ENCODE measurements around the gene RNASEH2C.
"Not testable (repeated sequence)": the region's sequence is repeated elsewhere in the genome, so short reads cannot be mapped to it uniquely, and the experiment has no call there.

Gene RNASEH2C

DNA sequence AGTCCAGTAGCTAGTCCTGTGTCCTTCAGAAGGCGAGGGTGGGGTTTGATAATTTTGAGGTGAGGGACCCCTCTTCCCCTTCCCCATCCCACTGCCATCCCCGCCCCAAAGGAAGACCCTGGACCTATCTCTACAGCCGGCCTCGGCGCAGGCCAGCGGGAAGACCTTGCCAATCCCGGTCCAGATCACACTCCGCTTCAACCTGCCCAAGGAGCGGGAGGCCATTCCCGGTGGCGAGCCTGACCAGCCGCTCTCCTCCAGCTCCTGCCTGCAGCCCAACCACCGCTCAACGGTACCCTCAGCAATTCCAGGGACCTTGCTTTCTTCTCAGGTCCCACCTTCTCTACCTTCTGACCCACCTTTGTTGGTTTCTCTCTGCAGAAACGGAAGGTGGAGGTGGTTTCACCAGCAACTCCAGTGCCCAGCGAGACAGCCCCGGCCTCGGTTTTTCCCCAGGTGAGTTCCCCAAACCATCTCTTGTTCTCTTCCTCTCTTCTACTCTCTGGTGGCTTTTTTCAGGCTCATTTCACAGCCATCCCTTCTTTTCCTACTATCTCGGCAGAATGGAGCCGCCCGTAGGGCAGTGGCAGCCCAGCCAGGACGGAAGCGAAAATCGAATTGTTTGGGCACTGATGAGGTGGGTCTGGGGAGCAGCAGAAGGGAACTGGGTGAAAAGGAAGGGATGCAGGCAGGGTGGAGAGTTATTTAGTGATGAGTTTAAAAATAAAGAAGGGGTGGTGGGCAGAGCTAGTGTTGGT is 7.2 kb downstream of the RNASEH2C start:
- peak overlapping the region in 6 of 11 experiments; percentile 95 to 100 (median 100); a peak in 10 of 22 replicates for H3K27ac ChIP-seq
- peak overlapping the region; percentile 60 to 80 (median 68); a peak in 19 of 20 replicates for H3K4me3 ChIP-seq
- TF ChIP-seq Cebpa-rat (IDR thresholded peaks at IDR 0.05), result no peak
- peaks cover 17 to 59% (median 50%) of the 10 kb centered on the region in 11 experiments; a peak in 21 of 22 replicates for H4K20me1 ChIP-seq
- peak overlapping the region; percentile 90 to 99 (median 97); a peak in 21 of 22 replicates for H3K9ac ChIP-seq
- H3K36me3 ChIP-seq, result peaks cover 54 to 58% (median 57%) of the 10 kb centered on the region in 11 experiments
- H3K27me3 ChIP-seq, result no peaks in the 10 kb centered on the region
- no peaks in the 10 kb centered on the region for H3K9me3 ChIP-seq (replicated peaks in 1 of 11)
- peaks cover 52 to 63% (median 58%) of the 10 kb centered on the region in 10 experiments for H3K4me1 ChIP-seq
- H3K4me2 ChIP-seq, result peak overlapping the region; percentile 77 to 95 (median 92)

DNA sequence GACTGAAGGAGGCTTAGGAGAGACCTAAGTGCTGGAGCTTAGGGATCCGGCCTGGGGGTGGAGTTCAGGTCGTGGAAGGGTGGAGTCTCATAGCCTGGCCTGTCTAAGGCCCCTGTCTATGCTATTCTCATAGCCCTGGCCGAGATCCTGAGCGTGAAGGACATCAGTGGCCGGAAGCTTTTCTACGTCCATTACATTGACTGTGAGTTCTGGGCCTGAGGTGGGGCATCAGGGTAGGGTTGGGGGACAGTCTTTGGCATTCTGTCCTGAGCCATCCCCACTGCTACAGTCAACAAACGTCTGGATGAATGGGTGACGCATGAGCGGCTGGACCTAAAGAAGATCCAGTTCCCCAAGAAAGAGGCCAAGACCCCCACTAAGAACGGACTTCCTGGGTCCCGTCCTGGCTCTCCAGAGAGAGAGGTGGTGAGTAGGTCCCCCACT is 7.9 kb downstream of the RNASEH2C start:
- no peaks in the 10 kb centered on the region for H3K27me3 ChIP-seq
- no peaks in the 10 kb centered on the region for H3K9me3 ChIP-seq (replicated peaks in 1 of 11)
- H3K9ac ChIP-seq, result peak overlapping the region; percentile 90 to 99 (median 97)
- H3K4me1 ChIP-seq, result peaks cover 45 to 61% (median 53%) of the 10 kb centered on the region in 10 experiments
- H3K4me2 ChIP-seq, result peak overlapping the region; percentile 77 to 95 (median 92)
- H3K27ac ChIP-seq, result peak overlapping the region; percentile 95 to 100 (median 99); a peak in 21 of 22 replicates
- peaks cover 47 to 50% (median 50%) of the 10 kb centered on the region in 11 experiments for H3K36me3 ChIP-seq
- TF ChIP-seq Cebpa-rat (IDR thresholded peaks at IDR 0.05), result no peak
- peak overlapping the region; percentile 60 to 80 (median 68) for H3K4me3 ChIP-seq
- H4K20me1 ChIP-seq, result peaks cover 10 to 52% (median 43%) of the 10 kb centered on the region in 11 experiments; a peak in 20 of 22 replicates

DNA sequence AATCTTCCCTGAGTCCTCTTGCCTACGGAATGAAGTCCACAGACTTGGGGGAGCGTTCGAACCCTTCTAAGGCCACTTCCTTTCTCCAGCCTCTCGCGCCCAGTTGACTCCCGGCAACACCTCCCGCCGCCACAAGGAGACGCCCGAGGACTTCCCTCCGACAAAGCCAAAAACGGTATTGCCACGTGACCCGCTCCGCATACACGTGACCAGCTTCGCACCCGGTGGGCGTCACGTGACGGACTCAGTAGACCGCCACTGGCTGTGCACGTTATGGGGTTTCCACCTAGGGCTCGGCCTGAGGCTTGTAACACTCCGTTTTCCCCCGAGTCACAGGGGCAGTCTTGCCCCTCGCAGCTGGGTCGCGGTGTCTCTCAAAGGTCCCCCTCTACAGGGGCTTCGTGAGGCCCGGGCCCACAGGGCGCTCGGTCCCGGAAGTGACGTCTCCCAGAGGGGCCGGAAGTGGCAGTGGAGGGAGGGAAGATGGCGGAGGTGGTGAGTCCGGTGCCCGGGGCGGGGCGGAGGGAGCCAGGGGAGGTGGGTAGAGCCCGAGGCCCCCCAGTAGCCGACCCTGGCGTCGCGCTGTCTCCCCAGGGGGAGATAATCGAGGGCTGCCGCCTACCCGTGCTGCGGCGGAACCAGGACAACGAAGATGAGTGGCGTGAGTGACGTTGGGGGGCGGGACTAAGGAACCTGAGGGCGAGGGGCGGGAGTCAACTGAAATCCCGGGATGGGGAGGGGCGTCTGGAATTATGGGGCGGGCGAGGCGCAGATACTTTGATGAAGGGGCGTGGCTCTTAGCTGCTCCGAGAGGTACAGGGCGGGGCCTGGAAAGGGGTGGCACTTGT is 8.6 kb downstream of the RNASEH2C start, which contains the start of gene KAT5:
Gene KAT5 (plus strand): TSS at position 468 of the 848 bp plus-strand sequence. CDS start 16 bp downstream, at position 484.
- H3K4me3 ChIP-seq, result peak within 1 kb of the TSS; percentile 60 to 80 (median 68)
- no peaks in the 10 kb centered on the region for H3K27me3 ChIP-seq
- H3K4me1 ChIP-seq, result peaks cover 38 to 63% (median 53%) of the 10 kb centered on the region in 10 experiments
- H3K9me3 ChIP-seq (replicated peaks in 1 of 11), result no peaks in the 10 kb centered on the region
- H3K36me3 ChIP-seq, result peaks cover 40 to 44% (median 43%) of the 10 kb centered on the region in 11 experiments
- peaks cover 3 to 45% (median 36%) of the 10 kb centered on the region in 11 experiments; a peak in 20 of 22 replicates for H4K20me1 ChIP-seq
- peak within 1 kb of the TSS; percentile 95 to 100 (median 99) for H3K27ac ChIP-seq
- no peak for TF ChIP-seq Cebpa-rat (IDR thresholded peaks at IDR 0.05)
- peak within 1 kb of the TSS; percentile 77 to 95 (median 92) for H3K4me2 ChIP-seq
- H3K9ac ChIP-seq, result peak within 1 kb of the TSS; percentile 90 to 99 (median 97)

DNA sequence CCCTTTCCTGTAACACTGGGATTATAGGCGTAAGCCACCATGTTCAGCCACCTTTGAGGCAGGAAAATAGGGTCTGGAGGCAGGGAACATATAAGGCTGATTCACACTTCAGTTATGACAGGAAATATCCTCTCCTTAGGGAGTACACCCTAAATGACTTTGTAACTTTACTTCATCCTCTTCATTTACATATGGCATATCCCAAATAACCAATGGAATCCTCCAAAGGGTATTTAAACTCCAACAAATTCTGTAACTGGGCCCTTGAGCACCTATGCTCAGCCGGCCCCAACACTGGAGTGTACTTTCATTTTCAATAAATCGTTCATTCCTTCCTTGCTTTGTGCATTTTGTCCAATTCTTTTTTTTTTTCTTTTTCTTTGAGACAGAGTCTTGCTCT is 10.2 kb downstream of the RNASEH2C start:
- Histone ChIP-seq H3K9me3 (replicated peaks in 1 of 11) (no peaks in the 10 kb centered on the region), H4K20me1 (peaks cover 0 to 29% (median 21%) of the 10 kb centered on the region in 11 experiments; a peak in 14 of 22 replicates), H3K4me2 (peak overlapping the region; percentile 76 to 94 (median 90)), H3K9ac (peak overlapping the region; percentile 26 to 99 (median 96); a peak in 16 of 22 replicates), H3K4me1 (peaks cover 34 to 76% (median 66%) of the 10 kb centered on the region in 10 experiments), H3K27ac (peak overlapping the region in 10 of 11 experiments; percentile 95 to 100 (median 99); a peak in 20 of 22 replicates), H3K4me3 (peak overlapping the region in 4 of 10 experiments; percentile 7 to 80 (median 40); a peak in 1 of 20 replicates), H3K27me3 (no peaks in the 10 kb centered on the region), H3K36me3 (peaks cover 24 to 28% (median 27%) of the 10 kb centered on the region in 11 experiments)
- peak in 1 of 11 experiments; percentile 31; a peak in 1 of 22 replicates for TF ChIP-seq Cebpa-rat (IDR thresholded peaks at IDR 0.05)

DNA sequence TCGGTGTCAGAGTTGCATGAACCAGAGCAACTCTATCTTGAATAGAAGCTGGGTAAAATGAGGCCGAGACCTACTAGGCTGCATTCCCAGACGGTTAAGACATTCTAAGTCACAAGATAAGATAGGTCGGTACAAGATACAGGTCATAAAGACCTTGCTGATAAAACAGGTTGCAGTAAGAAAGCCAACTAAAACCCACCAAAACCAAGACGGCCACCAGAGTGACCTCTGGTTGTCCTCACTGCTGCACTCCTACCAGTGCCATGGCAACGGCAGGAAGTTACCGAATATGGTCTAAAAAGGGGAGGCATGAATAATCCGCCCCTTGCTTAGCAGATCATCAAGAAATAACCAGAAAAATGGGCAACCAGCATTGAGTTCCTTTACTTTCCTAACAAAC is 10.9 kb downstream of the RNASEH2C start:
- peak overlapping the region in 3 of 11 experiments; percentile 95 to 99 (median 98); a peak in 5 of 22 replicates for H3K27ac ChIP-seq
- H3K36me3 ChIP-seq, result peaks cover 17 to 20% (median 20%) of the 10 kb centered on the region in 11 experiments
- H4K20me1 ChIP-seq, result peaks cover 0 to 22% (median 19%) of the 10 kb centered on the region in 11 experiments; a peak in 13 of 22 replicates
- peaks cover 34 to 84% (median 74%) of the 10 kb centered on the region in 10 experiments for H3K4me1 ChIP-seq
- H3K4me2 ChIP-seq, result peak overlapping the region; percentile 76 to 94 (median 90); a peak in 17 of 22 replicates
- no peak overlapping the region for H3K4me3 ChIP-seq
- no peak overlapping the region for H3K9ac ChIP-seq
- H3K9me3 ChIP-seq (replicated peaks in 1 of 11), result no peaks in the 10 kb centered on the region
- TF ChIP-seq Cebpa-rat (IDR thresholded peaks at IDR 0.05), result no peak
- H3K27me3 ChIP-seq, result no peaks in the 10 kb centered on the region

DNA sequence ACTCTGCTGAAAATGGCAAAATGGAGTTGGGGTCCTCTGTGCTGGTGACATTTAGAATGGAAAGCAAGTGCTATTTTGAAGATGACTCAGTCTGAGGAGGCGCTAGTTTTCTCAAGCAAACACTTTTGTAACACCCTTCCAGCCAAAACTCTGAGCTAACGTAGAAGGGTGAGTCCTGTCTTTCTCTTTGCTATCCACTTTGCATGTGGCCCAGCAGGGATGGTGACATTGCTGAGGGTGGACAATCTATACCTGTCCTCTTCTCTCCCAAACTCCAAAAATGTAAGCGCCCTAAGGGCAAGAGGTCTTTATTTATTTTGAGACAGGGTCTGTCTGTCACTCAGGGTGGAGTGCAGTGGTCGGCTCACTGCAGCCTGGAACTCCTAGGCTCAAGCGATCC is 12.1 kb downstream of the RNASEH2C start:
- H3K4me1 ChIP-seq, result peaks cover 26 to 90% (median 76%) of the 10 kb centered on the region in 10 experiments
- peak overlapping the region in 1 of 11 experiments; percentile 7; a peak in 1 of 22 replicates for H3K27ac ChIP-seq
- peaks cover 0 to 10% (median 9%) of the 10 kb centered on the region in 11 experiments; a peak in 13 of 22 replicates for H4K20me1 ChIP-seq
- H3K36me3 ChIP-seq, result peaks cover 5 to 8% (median 7%) of the 10 kb centered on the region in 11 experiments
- peak overlapping the region in 6 of 11 experiments; percentile 9 to 77 (median 40); a peak in 10 of 22 replicates for H3K4me2 ChIP-seq
- no peaks in the 10 kb centered on the region for H3K27me3 ChIP-seq
- H3K9ac ChIP-seq, result no peak overlapping the region; a peak in 1 of 22 replicates
- no peak overlapping the region for H3K4me3 ChIP-seq
- H3K9me3 ChIP-seq (replicated peaks in 1 of 11), result no peaks in the 10 kb centered on the region
- TF ChIP-seq Cebpa-rat (IDR thresholded peaks at IDR 0.05), result no peak

DNA sequence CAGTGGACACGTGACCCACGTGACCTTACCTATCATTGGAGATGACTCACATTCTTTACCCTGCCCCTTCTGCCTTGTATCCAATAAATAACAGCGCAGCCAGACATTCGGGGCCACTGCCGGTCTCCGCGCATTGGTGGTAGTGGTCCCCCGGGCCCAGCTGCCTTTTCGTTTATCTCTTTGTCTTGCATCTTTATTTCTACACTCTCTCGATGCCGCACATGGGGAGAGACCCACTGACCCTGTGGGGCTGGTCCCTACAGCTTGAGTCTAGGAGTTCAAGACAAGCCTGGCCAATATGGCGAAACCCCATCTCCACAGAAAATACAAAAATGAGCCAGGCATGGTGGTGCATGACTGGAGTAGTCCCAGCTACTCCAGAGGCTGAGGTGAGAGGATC is 13.6 kb downstream of the RNASEH2C start:
- H3K36me3 ChIP-seq; H3K27me3 ChIP-seq; H3K9me3 ChIP-seq (replicated peaks in 1 of 11); H3K4me3 ChIP-seq; H4K20me1 ChIP-seq: not testable (repeated sequence)
- peak overlapping the region in 1 of 11 experiments; percentile 54; a peak in 3 of 22 replicates for H3K9ac ChIP-seq
- H3K4me1 ChIP-seq, result peaks cover 17 to 90% (median 66%) of the 10 kb centered on the region in 10 experiments
- peak overlapping the region in 10 of 11 experiments; percentile 75 to 95 (median 82); a peak in 18 of 22 replicates for H3K4me2 ChIP-seq
- H3K27ac ChIP-seq, result peak overlapping the region in 4 of 11 experiments; percentile 59 to 70 (median 64); a peak in 8 of 22 replicates

DNA sequence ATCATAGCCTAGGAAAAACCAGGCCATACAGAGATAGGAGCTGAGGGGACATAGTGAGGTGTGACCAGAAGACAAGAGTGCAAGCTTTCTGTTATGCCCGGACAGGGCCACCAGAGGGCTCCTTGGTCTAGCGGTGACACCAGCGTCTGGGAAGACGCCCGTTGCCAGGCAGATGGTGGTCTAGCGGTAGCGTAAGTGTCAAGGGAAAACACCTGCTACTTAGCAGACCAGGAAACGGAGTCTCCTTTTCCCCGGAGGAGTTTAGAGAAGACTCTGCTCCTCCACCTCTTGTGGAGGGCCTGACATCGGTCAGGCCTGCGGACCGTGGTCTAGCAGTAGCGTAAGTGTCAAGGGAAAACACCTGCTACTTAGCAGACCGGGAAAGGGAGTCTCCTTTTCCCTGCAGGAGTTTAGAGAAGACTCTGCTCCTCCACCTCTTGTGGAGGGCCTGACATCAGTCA is 14.3 kb downstream of the RNASEH2C start:
- Histone ChIP-seq H3K4me2 (peak overlapping the region; percentile 75 to 95 (median 81)), H3K27ac (peak overlapping the region in 5 of 11 experiments; percentile 36 to 70 (median 63); a peak in 8 of 22 replicates), H3K9ac (peak overlapping the region in 4 of 11 experiments; percentile 25 to 54 (median 50); a peak in 5 of 22 replicates), H3K4me1 (peaks cover 16 to 88% (median 65%) of the 10 kb centered on the region in 10 experiments), H3K4me3 (peak overlapping the region in 9 of 10 experiments; percentile 11 to 58 (median 30); a peak in 9 of 20 replicates)
- not testable (repeated sequence) for H3K27me3 ChIP-seq; H4K20me1 ChIP-seq; H3K36me3 ChIP-seq; H3K9me3 ChIP-seq (replicated peaks in 1 of 11)
